ENCODE results near the gene TRIM16. TPM values are rescaled to one million over a fixed set of nuclear protein-coding genes. Genes with fewer than 3 reads are reported as not detected.
"Not testable (repeated sequence)": the region's sequence is repeated elsewhere in the genome, so short reads cannot be mapped to it uniquely, and the experiment has no call there.

Gene TRIM16
- total and polyA plus RNA-seq, 2 of the 13 experiments (the other 11 are each of a cell fraction or from before 2014, with no cell fraction given): 12.3 to 23.4 TPM

DNA sequence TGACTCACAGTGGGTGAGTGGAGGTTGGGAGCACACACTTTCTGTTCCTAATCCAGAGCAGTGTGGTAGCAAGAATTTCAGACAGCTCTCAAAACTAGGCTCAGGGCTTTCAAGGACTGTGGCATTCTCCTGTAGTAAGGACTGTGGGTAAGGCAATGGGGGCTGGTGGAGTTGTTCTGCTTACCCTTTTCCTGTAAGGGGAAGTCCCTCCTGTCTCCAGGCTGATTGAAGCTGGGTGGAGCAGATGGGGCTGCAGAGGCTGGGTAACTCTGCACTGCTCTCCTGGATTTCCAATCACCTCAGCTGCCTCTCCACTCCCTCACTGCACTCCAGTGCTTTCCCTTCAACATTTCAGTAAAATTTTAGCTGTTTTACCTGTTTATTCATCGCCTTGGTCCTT lies 3.4 kb upstream of the TRIM16 start:
- POLR2A ChIA-PET: not testable (repeated sequence)

DNA sequence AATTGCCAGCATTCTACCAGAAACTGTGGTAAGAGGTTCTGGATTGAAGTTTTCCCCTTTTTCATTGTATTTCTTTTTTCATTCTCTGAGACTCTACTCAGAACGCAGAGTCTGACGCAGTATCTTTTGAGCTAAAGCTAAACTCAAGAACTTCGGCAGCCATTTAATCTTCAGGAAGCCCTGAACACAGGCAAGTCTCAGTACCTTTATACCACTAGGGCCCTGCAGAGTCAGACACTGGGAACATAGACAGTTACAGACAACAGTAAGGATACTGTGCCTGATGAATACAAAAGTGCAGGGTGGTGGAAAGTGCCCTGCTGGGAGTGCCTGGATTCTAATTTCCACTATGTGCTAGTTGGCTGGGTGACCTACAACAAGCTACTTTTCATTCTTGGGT lies 976 bp downstream of the TRIM16 start:
- BruUV-seq (replicated peaks); POLR2A ChIA-PET; H3K9me3 ChIP-seq (ENCODE audit: low read length); H3K27ac ChIP-seq (ENCODE audit: extremely low read length, insufficient read depth, low read length); H2AFZ ChIP-seq (ENCODE audit: low read length); FAIRE-seq; CTCF ChIA-PET (ENCODE audit: low intra/inter-chr PET ratio, low total read pairs); DNase-seq (ENCODE audit: low spot score); H3K27me3 ChIP-seq (ENCODE audit: control insufficient read depth in 1 of 2, insufficient read depth in 2 of 2, low read length in 2 of 2); H3K36me3 ChIP-seq (replicated peaks in 1 of 2; ENCODE audit: control insufficient read depth in 1 of 2, insufficient read depth in 2 of 2, low read length in 2 of 2); ATAC-seq; H3K79me2 ChIP-seq (ENCODE audit: insufficient read depth, low read length); intact Hi-C loops (cut with micrococcal nuclease; ENCODE audit: unreplicated experiment); H4K20me1 ChIP-seq (ENCODE audit: insufficient read depth, low read length); in situ Hi-C loops (cut with HindIII; ENCODE audit: extremely low pct_ligation_motif_present, low pct_unique_long_range_greater_than_20kb): not testable (repeated sequence)
- Histone ChIP-seq H3K4me2 (ENCODE audit: low read depth, low read length) (peak overlapping the region; percentile 82), H3K4me3 (replicated peaks in 1 of 3; ENCODE audit: insufficient read depth in 1 of 3, low read depth in 2 of 3, low read length in 3 of 3) (peak overlapping the region in 2 of 3 experiments; percentile 65 to 80; a peak in 2 of 6 replicates), H3K9ac (ENCODE audit: insufficient read depth, low read depth, low read length) (peak overlapping the region; percentile 69), H3K4me1 (ENCODE audit: insufficient read depth, low read length) (peaks cover 22% of the 10 kb centered on the region)
- 93% methylated on average over 3 of the region's 3 CpGs for WGBS (ENCODE audit: low lambda C conversion rate)

More for the DNA sequence above, 3.4 kb upstream of the TRIM16 start:
- ATAC-seq: 0 out of 3 replicates have a peak, but pooled peaks have one; percentile 14
- FAIRE-seq; H4K20me1 ChIP-seq (ENCODE audit: insufficient read depth, low read length); H3K9me3 ChIP-seq (ENCODE audit: low read length); H3K27ac ChIP-seq (ENCODE audit: extremely low read length, insufficient read depth, low read length); H2AFZ ChIP-seq (ENCODE audit: low read length); BruUV-seq (replicated peaks); CTCF ChIA-PET (ENCODE audit: low intra/inter-chr PET ratio, low total read pairs); DNase-seq (ENCODE audit: low spot score); H3K4me3 ChIP-seq (replicated peaks in 1 of 3; ENCODE audit: insufficient read depth in 1 of 3, low read depth in 2 of 3, low read length in 3 of 3); H3K36me3 ChIP-seq (replicated peaks in 1 of 2; ENCODE audit: control insufficient read depth in 1 of 2, insufficient read depth in 2 of 2, low read length in 2 of 2); H3K9ac ChIP-seq (ENCODE audit: insufficient read depth, low read depth, low read length); in situ Hi-C loops (cut with HindIII; ENCODE audit: extremely low pct_ligation_motif_present, low pct_unique_long_range_greater_than_20kb); H3K79me2 ChIP-seq (ENCODE audit: insufficient read depth, low read length); H3K27me3 ChIP-seq (ENCODE audit: control insufficient read depth in 1 of 2, insufficient read depth in 2 of 2, low read length in 2 of 2); intact Hi-C loops (cut with micrococcal nuclease; ENCODE audit: unreplicated experiment): not testable (repeated sequence)
- H3K4me2 ChIP-seq (ENCODE audit: low read depth, low read length): peak overlapping the region; percentile 47; the same call in 1 of the 2 replicates
- peaks cover 20% of the 10 kb centered on the region for H3K4me1 ChIP-seq (ENCODE audit: insufficient read depth, low read length)
- WGBS (ENCODE audit: low lambda C conversion rate): 67% methylated on average over 1 of the region's 1 CpG

- H3K79me2 ChIP-seq (ENCODE audit: insufficient read depth, low read length); H3K9ac ChIP-seq (ENCODE audit: insufficient read depth, low read depth, low read length); H2AFZ ChIP-seq (ENCODE audit: low read length); H3K4me2 ChIP-seq (ENCODE audit: low read depth, low read length); intact Hi-C loops (cut with micrococcal nuclease; ENCODE audit: unreplicated experiment); H3K4me3 ChIP-seq (replicated peaks in 1 of 3; ENCODE audit: insufficient read depth in 1 of 3, low read depth in 2 of 3, low read length in 3 of 3); H3K9me3 ChIP-seq (ENCODE audit: low read length); FAIRE-seq; H3K27me3 ChIP-seq (ENCODE audit: control insufficient read depth in 1 of 2, insufficient read depth in 2 of 2, low read length in 2 of 2); H3K36me3 ChIP-seq (replicated peaks in 1 of 2; ENCODE audit: control insufficient read depth in 1 of 2, insufficient read depth in 2 of 2, low read length in 2 of 2); H4K20me1 ChIP-seq (ENCODE audit: insufficient read depth, low read length); POLR2A ChIA-PET; BruUV-seq (replicated peaks); ATAC-seq; CTCF ChIA-PET (ENCODE audit: low intra/inter-chr PET ratio, low total read pairs); in situ Hi-C loops (cut with HindIII; ENCODE audit: extremely low pct_ligation_motif_present, low pct_unique_long_range_greater_than_20kb); DNase-seq (ENCODE audit: low spot score); H3K4me1 ChIP-seq (ENCODE audit: insufficient read depth, low read length); H3K27ac ChIP-seq (ENCODE audit: extremely low read length, insufficient read depth, low read length): not testable (repeated sequence)
- 91% methylated on average over 6 of the region's 6 CpGs for WGBS (ENCODE audit: low lambda C conversion rate)
These were observed 8.1 kb downstream of the TRIM16 start for GRCh38 chr17:15675991-15676390.

GRCh38 chr17:15674640-15675039 lies 9.5 kb downstream of the TRIM16 start:
- H3K4me2 ChIP-seq (ENCODE audit: low read depth, low read length); CTCF ChIA-PET (ENCODE audit: low intra/inter-chr PET ratio, low total read pairs); in situ Hi-C loops (cut with HindIII; ENCODE audit: extremely low pct_ligation_motif_present, low pct_unique_long_range_greater_than_20kb); ATAC-seq; H4K20me1 ChIP-seq (ENCODE audit: insufficient read depth, low read length); H3K27ac ChIP-seq (ENCODE audit: extremely low read length, insufficient read depth, low read length); DNase-seq (ENCODE audit: low spot score); H2AFZ ChIP-seq (ENCODE audit: low read length); H3K4me3 ChIP-seq (replicated peaks in 1 of 3; ENCODE audit: insufficient read depth in 1 of 3, low read depth in 2 of 3, low read length in 3 of 3); BruUV-seq (replicated peaks); H3K27me3 ChIP-seq (ENCODE audit: control insufficient read depth in 1 of 2, insufficient read depth in 2 of 2, low read length in 2 of 2); H3K9me3 ChIP-seq (ENCODE audit: low read length); H3K4me1 ChIP-seq (ENCODE audit: insufficient read depth, low read length); H3K79me2 ChIP-seq (ENCODE audit: insufficient read depth, low read length); intact Hi-C loops (cut with micrococcal nuclease; ENCODE audit: unreplicated experiment); H3K9ac ChIP-seq (ENCODE audit: insufficient read depth, low read depth, low read length); FAIRE-seq; H3K36me3 ChIP-seq (replicated peaks in 1 of 2; ENCODE audit: control insufficient read depth in 1 of 2, insufficient read depth in 2 of 2, low read length in 2 of 2); POLR2A ChIA-PET: not testable (repeated sequence)
- WGBS (ENCODE audit: low lambda C conversion rate): 97% methylated on average over 1 of the region's 1 CpG
